ENCODE measurements around the gene ACSL3.

Gene ACSL3

GRCh38 chr2:222878877-222879603 lies 18.2 kb downstream of the ACSL3 start:
- TF ChIP-seq GLIS3 (CRISPR knock-in tag; IDR thresholded peaks at IDR 0.05) (no peak), ZNF565 (CRISPR knock-in tag; conservative IDR thresholded peaks at IDR 0.05; ENCODE audit: low read depth) (no peak), ISL1 (CRISPR knock-in tag; IDR thresholded peaks at IDR 0.05) (no peak), ZFP3 (CRISPR knock-in tag; IDR thresholded peaks at IDR 0.05) (no peak), TSHZ2 (CRISPR knock-in tag; IDR thresholded peaks at IDR 0.05) (no peak), CSRNP3 (CRISPR knock-in tag; IDR thresholded peaks at IDR 0.05) (no peak), ZNF70 (CRISPR knock-in tag; IDR thresholded peaks at IDR 0.05) (no peak), TOX (CRISPR knock-in tag; IDR thresholded peaks at IDR 0.05; ENCODE audit: borderline replicate concordance) (no peak), CSDC2 (CRISPR knock-in tag; IDR thresholded peaks at IDR 0.05) (no peak), ZNF8 (CRISPR knock-in tag; IDR thresholded peaks at IDR 0.05) (no peak), PPARA (CRISPR knock-in tag; IDR thresholded peaks at IDR 0.05; ENCODE audit: borderline replicate concordance) (no peak), ARNTL (CRISPR knock-in tag; IDR thresholded peaks at IDR 0.05; ENCODE audit: borderline replicate concordance, low read depth) (no peak), ZFP30 (CRISPR knock-in tag; IDR thresholded peaks at IDR 0.05) (no peak), BACH2 (CRISPR knock-in tag; IDR thresholded peaks at IDR 0.05; ENCODE audit: borderline replicate concordance) (no peak), OSR1 (CRISPR knock-in tag; IDR thresholded peaks at IDR 0.05) (no peak)
- peak; percentile 70 for ATAC-seq

GRCh38 chr2:222879604-222879933 lies 18.7 kb downstream of the ACSL3 start:
- TF ChIP-seq CSRNP3 (CRISPR knock-in tag; IDR thresholded peaks at IDR 0.05) (no peak), ZNF8 (CRISPR knock-in tag; IDR thresholded peaks at IDR 0.05) (no peak), ZFP30 (CRISPR knock-in tag; IDR thresholded peaks at IDR 0.05) (no peak)
- peak; percentile 7 for ATAC-seq

GRCh38 chr2:222882484-222882928 lies 21.7 kb downstream of the ACSL3 start:
- ATAC-seq = no peak
- TF ChIP-seq ESRRG (CRISPR knock-in tag; IDR thresholded peaks at IDR 0.05) (no peak), TCF4 (CRISPR knock-in tag; IDR thresholded peaks at IDR 0.05; ENCODE audit: borderline replicate concordance) (no peak), CSDC2 (CRISPR knock-in tag; IDR thresholded peaks at IDR 0.05) (no peak)

- TF ChIP-seq ZFP3 (CRISPR knock-in tag; IDR thresholded peaks at IDR 0.05) (no peak), BACH2 (CRISPR knock-in tag; IDR thresholded peaks at IDR 0.05; ENCODE audit: borderline replicate concordance) (no peak)
- ATAC-seq = peak; percentile 15; the same call in 1 of the 3 replicates
Measured at GRCh38 chr2:222883420-222883819, 22.6 kb downstream of the ACSL3 start.

GRCh38 chr2:222884114-222884771 lies 23.4 kb downstream of the ACSL3 start:
- peak; percentile 88 for ATAC-seq
- TF ChIP-seq CSDC2 (CRISPR knock-in tag; IDR thresholded peaks at IDR 0.05) (no peak), ZNF565 (CRISPR knock-in tag; conservative IDR thresholded peaks at IDR 0.05; ENCODE audit: low read depth) (no peak), TCF4 (CRISPR knock-in tag; IDR thresholded peaks at IDR 0.05; ENCODE audit: borderline replicate concordance) (peak; percentile 62; the same call in 1 of the 2 replicates), ZC3H10 (CRISPR knock-in tag; IDR thresholded peaks at IDR 0.05) (peak; percentile 83), ZNF70 (CRISPR knock-in tag; IDR thresholded peaks at IDR 0.05) (no peak), PATZ1 (CRISPR knock-in tag; IDR thresholded peaks at IDR 0.05; ENCODE audit: borderline replicate concordance) (no peak), GLIS3 (CRISPR knock-in tag; IDR thresholded peaks at IDR 0.05) (no peak), CREB5 (CRISPR knock-in tag; IDR thresholded peaks at IDR 0.05; ENCODE audit: low read depth) (peak; percentile 85), ZNF8 (CRISPR knock-in tag; IDR thresholded peaks at IDR 0.05) (peak; percentile 9; the same call in 1 of the 2 replicates), ZFP3 (CRISPR knock-in tag; IDR thresholded peaks at IDR 0.05) (no peak), CSRNP3 (CRISPR knock-in tag; IDR thresholded peaks at IDR 0.05) (peak; percentile 55; the same call in 1 of the 2 replicates), PPARA (CRISPR knock-in tag; IDR thresholded peaks at IDR 0.05; ENCODE audit: borderline replicate concordance) (no peak), ARNTL (CRISPR knock-in tag; IDR thresholded peaks at IDR 0.05; ENCODE audit: borderline replicate concordance, low read depth) (no peak)

Data from SK-N-SH treated with all-trans-retinoic acid at 6 μM for 48 hours (cell line).